C4-2B (cell line): ENCODE results near the gene SCARB2.

Experiments used
- H3K27ac ChIP-seq: fragments of 450-650 bp; 2 replicates; pipeline ENCODE4 v1.5.1; 2017
- CTCF ChIP-seq: fragments of 450-650 bp; conservative IDR thresholded peaks from 2 replicates; pipeline ENCODE4 v1.5.1; 2017; ENCODE audit warnings: mild to moderate bottlenecking
- ZFX ChIP-seq: fragments of 450-650 bp; IDR thresholded peaks from 2 replicates; pipeline ENCODE4 v1.6.1; 2017

SCARB2 gene

GRCh38 chr4:76213415-76214176 is at the start of gene SCARB2:
Gene SCARB2 (minus strand): TSS chr4:76213824. CDS start chr4:76213543, 281 bp downstream.
- TF ChIP-seq ZFX (peak; percentile 82), CTCF (no peak)
- peak within 1 kb of the TSS; percentile 97 for H3K27ac ChIP-seq

GRCh38 chr4:76260571-76260970 is 46.9 kb upstream of the SCARB2 start:
- H3K27ac ChIP-seq: no peak overlapping the region
- TF ChIP-seq CTCF (no peak), ZFX (no peak)

DNA sequence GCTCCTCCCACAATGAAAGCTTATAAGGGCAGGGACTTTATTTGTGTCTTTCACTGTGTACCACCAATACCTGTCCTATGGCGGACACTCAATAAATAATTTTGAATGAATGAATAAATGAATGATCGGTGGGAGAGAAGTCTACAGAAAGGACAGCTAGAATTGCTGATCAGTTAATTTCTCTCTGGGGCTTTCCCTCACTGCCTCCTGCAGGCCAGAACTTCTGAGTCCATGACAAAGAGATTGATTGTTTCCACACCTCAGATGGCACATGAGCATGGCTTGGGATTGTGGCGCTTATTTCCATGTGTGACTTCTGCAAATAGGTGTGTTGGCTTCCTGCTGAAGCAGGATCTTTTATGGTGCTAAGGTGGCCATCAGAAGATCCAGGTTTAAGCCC is 44.2 kb upstream of the SCARB2 start:
- TF ChIP-seq ZFX (no peak), CTCF (no peak)
- no peak overlapping the region for H3K27ac ChIP-seq

GRCh38 chr4:76256968-76257367 is 43.3 kb upstream of the SCARB2 start:
- no peak overlapping the region for H3K27ac ChIP-seq
- TF ChIP-seq CTCF: no peak
- no peak for TF ChIP-seq ZFX

GRCh38 chr4:76256032-76256431 is 42.4 kb upstream of the SCARB2 start:
- H3K27ac ChIP-seq: no peak overlapping the region
- TF ChIP-seq ZFX (no peak), CTCF (no peak)

DNA sequence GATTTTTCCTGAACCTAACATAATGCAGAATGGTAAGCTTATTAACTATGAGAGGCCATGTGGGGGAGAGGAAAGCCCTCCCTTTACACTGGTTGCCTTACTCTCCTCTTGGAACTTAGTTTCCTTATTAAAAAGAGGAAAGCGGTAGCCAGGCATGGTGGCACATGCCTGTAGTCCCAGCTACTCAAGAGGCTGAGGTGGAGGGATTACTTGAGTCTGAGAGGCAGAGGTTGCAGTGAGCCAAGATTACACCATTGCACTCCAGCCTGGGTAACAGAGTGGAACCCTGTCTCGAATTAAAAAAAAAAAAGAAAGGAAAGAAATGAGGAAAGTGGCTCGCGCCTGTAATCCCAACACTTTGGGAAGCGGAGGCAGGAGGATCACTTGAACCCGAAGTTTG is 39.9 kb upstream of the SCARB2 start:
- no peak for TF ChIP-seq ZFX
- TF ChIP-seq CTCF: no peak

GRCh38 chr4:76252271-76252653 is 38.6 kb upstream of the SCARB2 start:
- H3K27ac ChIP-seq: peak overlapping the region; percentile 29; the same call in 1 of the 2 replicates
- TF ChIP-seq CTCF (no peak), ZFX (no peak)

More for the DNA sequence above, 39.9 kb upstream of the SCARB2 start:
- H3K27ac ChIP-seq: no peak overlapping the region
